GM10266 (cell line): ENCODE results near the gene SRGAP1.

Experiments used
- DNase-seq: peaks from one replicate; pipeline ENCODE4 v3.0.0; 2012; ENCODE audit errors: extremely low spot score
- TF ChIP-seq, protein P1 (sequence below): IDR thresholded peaks from 2 replicates; pipeline ENCODE4 v1.5.1; 2012; ENCODE audit warnings: mild to moderate bottlenecking, low read depth; ENCODE audit not compliant: control insufficient read depth, insufficient read depth; ENCODE audit errors: missing control alignments

SRGAP1 gene

DNA sequence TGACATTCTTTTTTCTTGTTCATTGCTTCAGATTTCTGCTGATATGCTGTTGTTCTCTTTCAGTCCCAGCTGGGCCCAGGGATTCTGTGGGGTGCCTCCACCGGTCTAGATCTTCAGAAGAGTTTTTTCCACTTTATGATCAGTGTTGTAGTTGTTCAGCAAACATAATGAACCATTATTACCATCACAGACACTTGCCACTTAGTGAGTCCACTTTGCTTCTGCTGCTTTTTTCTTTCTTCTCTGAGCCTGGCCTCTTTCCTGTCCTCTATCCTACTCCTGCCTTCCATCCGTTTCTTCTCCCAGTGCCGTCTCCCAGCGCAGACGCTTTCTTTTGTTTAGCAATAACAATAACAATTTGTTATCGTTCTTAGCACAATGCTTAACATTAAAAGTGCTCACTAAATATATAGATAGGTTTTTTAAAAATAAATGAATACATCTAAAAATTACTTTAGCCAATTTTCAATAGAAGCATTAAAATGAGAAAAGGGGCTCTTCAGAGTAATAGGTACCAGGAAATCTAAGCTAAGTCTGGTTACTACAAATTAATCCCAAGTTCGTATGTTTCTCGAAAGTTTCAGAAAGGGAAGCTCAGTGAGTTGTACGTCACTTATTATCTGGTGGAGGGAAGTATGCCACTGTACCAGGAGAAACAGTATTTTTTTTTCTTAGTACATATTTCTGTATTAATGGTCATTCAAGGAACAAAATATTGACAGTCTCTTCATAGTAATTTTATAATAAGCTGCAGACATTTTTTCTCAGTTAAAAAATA lies 98.2 kb downstream of the SRGAP1 start:
- DNase-seq = no peak
- TF ChIP-seq, protein P1, sequence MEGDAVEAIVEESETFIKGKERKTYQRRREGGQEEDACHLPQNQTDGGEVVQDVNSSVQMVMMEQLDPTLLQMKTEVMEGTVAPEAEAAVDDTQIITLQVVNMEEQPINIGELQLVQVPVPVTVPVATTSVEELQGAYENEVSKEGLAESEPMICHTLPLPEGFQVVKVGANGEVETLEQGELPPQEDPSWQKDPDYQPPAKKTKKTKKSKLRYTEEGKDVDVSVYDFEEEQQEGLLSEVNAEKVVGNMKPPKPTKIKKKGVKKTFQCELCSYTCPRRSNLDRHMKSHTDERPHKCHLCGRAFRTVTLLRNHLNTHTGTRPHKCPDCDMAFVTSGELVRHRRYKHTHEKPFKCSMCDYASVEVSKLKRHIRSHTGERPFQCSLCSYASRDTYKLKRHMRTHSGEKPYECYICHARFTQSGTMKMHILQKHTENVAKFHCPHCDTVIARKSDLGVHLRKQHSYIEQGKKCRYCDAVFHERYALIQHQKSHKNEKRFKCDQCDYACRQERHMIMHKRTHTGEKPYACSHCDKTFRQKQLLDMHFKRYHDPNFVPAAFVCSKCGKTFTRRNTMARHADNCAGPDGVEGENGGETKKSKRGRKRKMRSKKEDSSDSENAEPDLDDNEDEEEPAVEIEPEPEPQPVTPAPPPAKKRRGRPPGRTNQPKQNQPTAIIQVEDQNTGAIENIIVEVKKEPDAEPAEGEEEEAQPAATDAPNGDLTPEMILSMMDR = no peak

DNA sequence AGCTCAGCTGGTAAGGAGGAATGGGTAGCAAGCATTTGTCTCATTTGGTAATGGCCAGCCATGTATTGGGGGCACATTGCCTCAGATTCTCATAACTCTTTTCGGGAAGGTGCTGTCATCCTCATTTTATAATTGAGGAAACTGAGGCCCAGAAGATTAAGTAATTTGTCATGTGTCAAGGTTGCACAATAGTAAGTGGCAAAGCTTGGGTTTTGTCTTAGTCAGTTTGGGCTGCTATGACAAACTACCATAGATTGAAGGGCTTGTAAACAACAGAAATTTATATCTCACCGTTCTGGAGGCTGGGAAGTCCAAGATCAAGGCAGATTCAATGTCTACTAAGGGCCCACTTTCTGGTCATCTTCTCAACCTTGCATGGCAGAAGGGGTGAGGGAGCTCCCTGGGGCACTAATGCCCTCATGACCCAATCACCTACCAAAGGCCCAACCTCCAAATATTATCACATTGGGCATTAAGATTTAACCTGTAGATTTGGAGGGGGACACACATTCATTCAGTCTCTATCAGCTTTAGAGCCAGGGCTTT lies 99.6 kb downstream of the SRGAP1 start:
- TF ChIP-seq, protein P1 = no peak
- no peak for DNase-seq

DNA sequence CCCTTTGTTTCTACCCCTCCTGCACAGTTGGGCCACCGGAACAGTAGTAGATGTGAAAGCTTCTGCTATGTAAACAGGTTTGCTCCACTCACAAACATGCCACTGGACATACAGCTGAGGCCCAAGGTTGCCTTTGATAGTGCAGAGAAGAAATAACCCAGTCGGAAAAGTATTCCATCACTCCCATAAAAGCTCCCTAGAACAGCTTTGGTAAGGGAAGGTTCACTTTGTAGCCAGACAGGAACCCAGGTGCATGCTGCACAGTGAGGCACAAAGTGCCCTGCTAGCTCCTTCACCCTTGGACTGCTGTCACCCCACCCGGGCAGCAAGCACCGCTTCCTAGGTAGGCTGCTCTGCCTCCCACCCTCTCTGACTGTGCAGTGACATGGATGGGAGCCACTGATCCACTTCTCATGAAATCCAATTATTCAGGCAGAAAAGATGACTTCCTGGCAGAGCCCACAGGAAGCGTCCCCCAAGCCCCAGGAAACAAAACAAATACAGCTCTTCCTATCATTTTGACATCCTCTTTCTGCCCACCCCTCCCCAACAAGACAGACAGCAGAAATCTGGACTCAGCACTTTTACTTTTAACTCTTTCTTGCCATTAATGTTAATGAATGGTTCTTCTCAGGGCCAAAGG lies 100.2 kb downstream of the SRGAP1 start:
- TF ChIP-seq, protein P1 = no peak
- no peak for DNase-seq

DNA sequence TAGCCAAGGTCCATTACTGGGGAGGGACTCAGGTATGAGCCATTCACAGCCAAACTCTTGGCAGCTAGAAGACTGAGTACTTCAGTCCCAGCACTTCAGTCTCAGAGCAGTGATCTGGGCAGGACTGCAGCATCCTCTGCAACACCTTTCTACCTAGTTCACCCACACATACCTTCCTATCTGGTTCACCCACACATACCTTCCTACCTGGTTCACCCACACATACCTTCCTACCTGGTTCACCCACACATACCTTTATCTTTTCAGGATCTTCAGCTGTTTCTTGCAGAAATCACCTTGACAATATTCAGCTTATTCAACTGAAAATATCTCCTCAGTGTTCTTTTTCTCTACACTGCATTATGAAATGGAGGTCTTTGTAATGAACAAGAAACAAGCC lies 101.3 kb downstream of the SRGAP1 start:
- no peak for DNase-seq
- TF ChIP-seq, protein P1 = no peak

DNA sequence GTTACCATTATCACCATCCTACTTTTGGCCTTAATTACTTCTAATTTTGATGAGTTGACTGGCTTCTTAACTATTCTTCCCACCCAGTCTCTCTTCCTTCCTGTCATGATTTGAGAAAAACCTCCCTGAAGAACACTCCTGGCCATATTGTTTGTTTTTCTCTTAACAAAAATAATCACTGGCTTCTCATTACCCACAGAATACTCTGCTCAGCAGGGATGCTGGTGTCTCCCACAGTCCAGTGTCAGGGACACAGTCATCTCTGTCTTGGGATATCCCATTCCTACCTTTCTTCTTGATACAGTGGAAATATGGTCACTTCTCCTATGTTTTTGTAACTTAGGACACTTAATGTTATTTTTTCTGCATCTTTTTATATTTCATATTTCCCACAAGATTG lies 103.7 kb downstream of the SRGAP1 start:
- TF ChIP-seq, protein P1 = no peak
- DNase-seq = no peak

DNA sequence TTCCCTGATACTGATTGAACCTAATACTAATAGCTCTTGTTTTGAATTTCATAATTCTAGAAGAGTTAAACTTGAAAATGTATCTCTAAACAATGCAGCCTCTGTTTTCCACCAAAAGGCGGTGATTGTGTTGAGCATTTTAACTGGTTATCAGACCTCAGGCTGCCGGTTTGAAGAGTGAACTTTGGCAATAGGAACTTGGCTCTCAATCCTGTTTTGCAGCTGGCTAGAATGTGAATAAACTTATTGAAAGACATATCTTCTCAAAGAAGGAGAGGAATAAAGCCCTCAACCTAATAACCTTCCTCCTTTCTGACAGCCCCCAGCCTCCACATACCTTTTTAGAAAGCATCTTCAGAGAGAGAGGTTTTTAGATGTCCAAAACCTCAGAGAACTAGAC lies 105.4 kb downstream of the SRGAP1 start:
- TF ChIP-seq, protein P1 = no peak
- no peak for DNase-seq

DNA sequence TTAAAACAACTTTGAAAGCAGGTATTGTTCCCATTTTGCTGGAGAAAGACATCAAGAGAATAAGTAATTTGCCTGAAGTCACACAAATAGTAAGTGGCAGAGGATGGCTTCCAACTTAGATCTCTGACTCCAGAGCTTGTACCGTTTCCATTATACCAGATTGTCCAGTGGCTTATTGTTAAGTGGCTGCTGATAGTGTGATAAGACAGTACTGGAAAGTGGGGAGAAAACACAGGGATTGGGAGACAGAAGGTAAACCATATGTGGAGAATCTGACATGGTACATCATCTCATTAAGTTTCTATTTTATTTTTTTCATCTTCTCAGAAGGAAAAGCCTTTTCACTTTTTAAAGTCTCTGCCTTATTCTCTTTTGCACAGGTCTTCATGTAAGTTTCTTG lies 108.5 kb downstream of the SRGAP1 start:
- no peak for DNase-seq
- TF ChIP-seq, protein P1 = no peak
